Measurements from ENCODE around the gene SIRT4.
A peak's percentile ranks its signal among the peaks of the same experiment; 100 is the strongest.
"Not testable (repeated sequence)": the region's sequence is repeated elsewhere in the genome, so short reads cannot be mapped to it uniquely, and the experiment has no call there.

The SIRT4 gene

DNA sequence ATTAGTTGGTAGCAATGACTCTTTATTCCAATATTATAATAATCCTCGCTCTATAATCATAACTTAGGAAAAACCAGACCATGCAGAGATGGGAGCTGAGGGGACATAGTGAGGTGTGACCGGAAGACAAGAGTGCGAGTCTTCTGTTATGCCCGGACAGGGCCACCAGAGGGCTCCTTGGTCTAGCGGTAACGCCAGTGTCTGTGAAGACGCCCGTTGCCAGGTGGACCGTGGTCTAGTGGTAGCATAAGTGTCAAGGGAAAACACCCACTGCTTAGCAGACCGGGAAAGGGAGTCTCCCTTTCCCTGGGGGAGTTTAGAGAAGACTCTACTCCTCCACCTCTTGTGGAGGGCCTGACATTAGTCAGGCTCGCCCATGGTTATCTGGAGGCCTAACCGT lies 33.3 kb downstream of the SIRT4 start:
- not testable (repeated sequence) for DNase-seq (ENCODE audit: low read depth in 2 of 2)

DNA sequence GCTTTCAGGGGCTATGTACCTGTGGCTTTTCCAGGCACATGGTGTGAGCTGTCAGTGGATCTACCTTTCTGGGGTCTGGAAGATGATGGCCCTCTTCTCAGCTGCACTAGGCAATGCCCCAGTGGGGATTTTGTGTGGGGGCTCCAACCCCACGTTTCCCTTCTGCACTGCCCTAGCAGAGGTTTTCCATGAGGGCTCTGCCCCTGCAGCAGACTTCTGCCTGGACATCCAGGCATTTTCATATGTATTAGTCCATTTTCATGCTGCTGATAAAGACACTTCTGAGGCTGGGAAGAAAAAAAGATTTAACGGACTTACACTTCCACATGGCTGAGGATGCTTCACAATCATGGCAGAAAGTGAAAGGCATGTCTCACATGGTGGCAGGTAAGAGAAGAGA lies 34.3 kb downstream of the SIRT4 start:
- DNase-seq (ENCODE audit: low read depth in 2 of 2), result not testable (repeated sequence)

DNA sequence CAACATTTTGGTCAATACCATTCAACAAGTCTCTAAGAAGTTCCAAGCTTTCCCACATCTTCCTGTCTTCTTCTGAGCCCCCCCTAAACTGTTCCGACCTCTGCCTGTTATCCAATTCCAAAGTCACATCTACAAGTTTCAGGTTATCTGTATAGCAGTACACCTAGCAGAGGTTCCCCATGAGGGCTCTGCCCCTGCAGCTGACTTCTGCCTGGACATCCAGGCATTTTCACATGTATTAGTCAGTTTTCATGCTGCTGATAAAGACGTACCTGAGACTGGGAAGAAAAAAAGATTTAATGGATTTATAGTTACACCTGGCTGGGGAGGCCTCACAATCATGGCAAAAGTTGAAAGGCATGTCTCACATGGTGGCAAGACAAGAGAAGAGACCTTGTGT lies 35.6 kb downstream of the SIRT4 start:
- no peak for DNase-seq (ENCODE audit: low read depth in 2 of 2)

DNA sequence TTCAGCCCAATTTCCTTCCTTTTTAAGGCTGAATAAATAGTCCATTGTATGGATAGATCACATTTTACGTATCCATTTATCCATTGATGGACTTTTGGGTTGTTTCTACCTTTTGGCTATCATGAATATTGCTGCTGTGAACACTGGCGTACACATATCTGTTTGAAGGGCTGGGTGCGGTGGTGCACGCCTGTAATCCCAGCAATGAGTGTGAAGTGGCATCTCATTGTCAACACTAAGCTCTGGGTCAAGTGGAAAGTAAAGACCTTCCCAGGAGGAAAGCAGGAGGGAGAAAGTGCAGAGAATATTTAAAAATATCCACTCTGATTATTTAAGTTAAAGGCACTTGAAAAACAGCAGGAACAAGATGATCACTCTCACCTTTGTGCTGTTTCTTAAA lies 37.1 kb downstream of the SIRT4 start:
- DNase-seq (ENCODE audit: low read depth in 2 of 2), result no peak

DNA sequence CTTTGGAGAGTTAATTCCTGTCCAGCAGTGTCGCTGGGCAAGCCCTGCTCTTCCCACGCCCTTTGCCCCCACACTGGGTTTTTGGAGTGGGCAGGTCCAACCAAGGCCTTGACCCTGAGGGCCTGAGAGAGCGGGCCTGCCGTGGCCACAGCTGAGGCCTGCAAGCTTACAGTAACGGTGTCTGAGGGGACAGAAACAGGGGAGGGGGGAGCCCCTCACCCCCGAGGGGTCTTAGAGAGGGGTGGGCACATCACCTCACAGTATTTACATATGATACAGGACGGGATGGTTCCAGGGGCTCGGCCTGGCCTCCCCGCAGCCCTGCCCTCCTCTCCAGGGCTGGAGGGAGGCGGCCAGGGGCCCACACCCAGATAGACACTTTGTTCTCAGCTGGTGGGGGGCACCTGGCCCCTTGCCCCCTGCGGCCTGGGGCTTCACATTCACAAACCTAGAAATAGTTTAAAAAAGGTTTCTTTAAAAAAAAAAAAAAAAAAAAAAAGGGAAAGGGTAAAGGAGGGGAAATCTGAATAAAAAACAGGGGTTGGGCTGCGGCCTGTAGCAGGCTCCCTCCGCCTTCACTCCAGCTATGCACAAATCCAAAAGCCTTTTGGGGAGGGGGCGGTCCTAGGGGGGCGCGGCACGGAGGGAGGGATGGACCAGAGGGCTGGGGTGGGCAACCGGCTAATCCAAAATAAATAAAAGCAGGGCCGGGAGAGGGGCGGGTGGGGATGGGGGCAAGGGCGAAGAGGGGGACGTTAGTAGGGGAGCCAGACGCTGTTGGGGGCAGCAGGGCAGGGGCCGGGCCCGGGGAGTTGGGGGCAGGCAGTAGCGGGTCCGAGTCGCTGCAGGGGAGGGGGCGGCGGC lies 40.3 kb downstream of the SIRT4 start:
- DNase-seq (ENCODE audit: low read depth in 2 of 2), result no peak

DNA sequence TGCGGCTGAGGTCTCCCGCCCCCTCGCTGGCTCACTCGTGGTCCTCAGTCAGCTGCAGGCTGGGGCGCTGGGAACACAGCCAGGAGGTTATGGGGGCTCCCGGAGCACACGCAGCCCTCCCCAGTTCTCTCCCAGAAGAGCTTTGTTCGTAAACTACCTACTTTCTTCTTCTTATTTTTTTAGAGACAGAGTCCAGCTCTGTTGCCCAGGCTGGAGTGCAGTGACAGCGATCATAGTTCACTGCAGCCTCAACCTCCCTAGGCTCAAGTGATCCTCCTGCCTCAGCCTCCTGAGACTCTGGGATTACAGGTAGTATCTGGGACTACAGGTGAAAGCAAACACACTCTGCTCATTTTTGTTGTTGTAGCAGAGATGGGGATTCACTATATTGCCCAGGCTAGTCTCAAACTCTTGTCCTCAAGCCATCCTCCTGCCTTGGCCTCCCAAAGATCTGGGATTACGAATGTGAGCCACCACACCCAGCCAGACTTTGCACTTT lies 41.0 kb downstream of the SIRT4 start:
- no peak for DNase-seq (ENCODE audit: low read depth in 2 of 2)

DNA sequence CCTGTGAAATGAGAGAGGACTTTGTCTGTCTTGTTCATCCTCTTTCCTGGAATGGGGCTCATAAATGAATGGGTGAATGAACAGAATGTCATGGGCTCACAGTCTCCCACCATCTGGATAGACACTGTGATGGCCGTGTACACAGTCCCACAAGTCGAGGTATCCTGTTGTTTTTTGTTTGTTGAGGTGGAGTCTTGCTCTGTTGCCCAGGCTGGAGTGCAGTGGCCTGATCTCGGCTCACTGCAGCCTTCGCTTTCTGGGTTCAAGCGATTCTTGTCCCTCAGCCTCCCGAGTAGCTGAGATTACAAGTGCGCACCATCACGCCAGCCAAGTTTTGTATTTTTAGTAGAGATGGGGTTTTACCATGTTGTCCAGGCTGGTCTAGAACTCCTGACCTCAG lies 41.6 kb downstream of the SIRT4 start:
- DNase-seq (ENCODE audit: low read depth in 2 of 2), result no peak

DNA sequence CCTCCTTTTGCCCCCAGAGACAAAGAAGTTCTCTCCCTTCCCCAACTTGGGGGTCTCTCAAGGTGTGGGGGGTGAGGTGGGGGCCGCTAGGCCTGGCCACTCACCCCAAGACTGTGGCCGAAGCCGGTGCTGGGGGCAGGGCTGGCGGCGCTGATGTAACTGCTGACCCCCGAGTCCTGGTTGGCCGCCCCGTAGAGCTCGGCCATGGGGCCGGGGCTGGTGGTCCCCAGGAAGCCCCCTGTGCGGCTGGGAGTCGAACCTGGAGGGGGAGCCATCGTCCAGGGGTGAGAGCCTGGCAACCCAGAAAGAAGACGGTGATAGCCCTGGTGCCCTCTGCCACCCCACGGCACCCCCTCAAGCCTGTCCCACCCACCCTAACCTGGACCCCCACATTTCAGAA lies 43.9 kb downstream of the SIRT4 start:
- no peak for DNase-seq (ENCODE audit: low read depth in 2 of 2)

DNA sequence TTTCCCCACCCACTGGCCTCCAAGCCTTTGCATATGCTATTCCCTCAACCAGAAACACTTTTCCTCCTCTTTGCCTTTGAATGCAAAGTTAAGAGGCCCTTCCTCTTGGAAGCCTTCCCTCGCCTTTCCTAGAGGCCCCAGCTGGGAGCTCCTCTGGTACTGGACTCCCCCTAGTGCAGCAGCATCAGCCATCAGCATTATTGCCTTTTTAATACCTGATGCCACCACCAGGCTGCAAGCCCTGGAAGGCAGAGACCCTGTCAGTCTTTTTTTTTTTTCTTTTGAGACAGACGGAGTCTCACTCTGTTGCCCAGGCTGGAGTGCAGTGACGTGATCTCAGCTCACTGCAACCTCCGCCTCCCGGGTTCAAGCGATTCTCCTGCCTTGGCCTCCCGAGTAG lies 44.6 kb downstream of the SIRT4 start:
- no peak for DNase-seq (ENCODE audit: low read depth in 2 of 2)

DNA sequence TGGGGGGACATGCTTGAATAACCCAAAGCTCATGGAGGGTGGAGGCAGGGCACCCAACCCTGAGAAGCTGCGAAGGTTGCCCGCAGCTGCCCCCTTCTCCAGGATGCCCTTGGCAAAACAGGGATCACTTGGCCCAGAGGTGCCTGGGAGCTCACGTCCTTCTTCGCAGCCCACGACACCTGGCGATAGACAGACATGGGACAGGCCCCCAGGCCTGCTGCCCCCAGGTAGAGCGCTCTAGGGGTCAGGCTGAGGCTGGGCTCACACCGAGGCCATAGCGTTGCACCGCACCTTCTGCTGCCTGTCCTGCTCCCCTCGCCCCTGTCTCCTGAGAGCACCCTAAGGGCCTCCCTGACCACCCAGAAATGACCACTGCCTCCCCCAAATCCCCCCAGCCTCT lies 45.6 kb downstream of the SIRT4 start:
- no peak for DNase-seq (ENCODE audit: low read depth in 2 of 2)

DNA sequence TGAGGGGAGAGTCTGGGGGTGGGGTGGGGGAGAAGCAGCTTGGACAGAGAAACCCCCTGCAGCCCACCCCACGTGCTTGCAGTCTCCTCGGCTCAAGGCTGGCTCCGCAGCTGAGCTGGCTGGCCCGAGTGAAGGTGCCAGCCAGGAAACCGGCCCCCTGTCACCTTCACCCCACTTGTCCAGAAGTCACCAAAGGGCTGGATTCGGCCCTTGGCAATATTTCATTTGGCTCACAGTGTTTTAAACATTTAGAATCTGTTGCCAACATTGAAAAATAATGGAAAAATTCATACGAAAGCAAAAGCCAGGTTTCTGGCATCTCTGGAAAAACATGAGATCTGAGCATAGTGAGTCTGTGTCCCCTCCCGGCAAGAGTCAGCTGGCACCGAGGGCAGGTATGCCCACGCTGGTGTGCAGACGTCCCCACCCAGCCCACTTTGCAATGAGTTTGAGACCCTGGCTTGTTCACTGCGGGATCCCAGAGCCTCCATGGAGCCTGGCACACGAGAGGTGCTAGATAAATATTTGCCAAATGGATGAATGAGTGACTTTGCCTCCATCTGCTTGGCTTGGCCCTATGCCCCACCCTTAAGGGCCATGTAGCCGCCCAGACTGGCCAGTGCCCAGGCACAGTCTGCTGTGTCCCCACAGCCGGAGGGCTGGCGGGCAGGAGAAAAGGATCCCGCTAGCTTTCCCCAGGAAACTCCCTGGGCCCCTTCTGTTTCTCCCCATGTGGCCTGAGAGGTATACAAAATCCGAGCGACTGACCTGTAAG lies 48.6 kb downstream of the SIRT4 start:
- no peak for DNase-seq (ENCODE audit: low read depth in 2 of 2)

DNA sequence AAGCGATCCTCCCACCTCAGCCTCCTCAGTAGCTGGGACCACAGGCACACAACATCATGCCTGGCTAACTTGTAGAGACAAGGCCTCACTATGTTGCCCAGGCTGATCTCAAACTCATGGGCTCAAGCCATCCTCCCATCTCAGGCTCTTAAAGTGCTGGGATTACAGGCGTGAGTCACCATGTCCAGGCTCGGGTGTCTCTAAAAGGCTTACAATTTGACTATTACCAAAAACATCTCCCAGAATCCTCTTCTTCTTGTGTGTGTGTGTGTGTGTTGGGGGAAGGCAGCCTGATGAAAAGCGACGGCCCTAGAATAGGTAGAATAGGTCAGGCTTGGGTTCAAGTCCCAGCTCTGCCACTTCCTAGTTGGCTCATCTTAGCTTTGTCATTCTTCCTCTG lies 50.0 kb downstream of the SIRT4 start:
- DNase-seq (ENCODE audit: low read depth in 2 of 2), result no peak

DNA sequence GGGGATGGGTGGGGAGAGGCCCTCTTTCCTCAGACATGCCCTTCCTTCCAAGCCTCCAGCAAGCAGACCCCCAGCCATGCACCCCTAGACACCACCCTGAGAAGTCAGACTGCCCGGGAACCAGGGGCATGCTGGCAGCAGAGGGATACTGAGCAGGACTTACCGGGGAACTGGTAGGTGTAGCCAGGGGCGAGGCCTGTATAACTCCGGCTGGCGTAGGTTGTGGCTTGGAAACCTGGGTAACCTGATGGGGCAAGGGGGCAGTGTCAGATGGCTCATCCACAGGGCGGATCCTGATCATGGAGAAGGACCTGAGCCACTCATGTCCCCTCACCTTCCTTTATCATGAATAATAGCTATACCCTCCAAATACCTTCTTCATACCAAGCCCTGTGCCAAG lies 51.0 kb downstream of the SIRT4 start:
- DNase-seq (ENCODE audit: low read depth in 2 of 2), result no peak

DNA sequence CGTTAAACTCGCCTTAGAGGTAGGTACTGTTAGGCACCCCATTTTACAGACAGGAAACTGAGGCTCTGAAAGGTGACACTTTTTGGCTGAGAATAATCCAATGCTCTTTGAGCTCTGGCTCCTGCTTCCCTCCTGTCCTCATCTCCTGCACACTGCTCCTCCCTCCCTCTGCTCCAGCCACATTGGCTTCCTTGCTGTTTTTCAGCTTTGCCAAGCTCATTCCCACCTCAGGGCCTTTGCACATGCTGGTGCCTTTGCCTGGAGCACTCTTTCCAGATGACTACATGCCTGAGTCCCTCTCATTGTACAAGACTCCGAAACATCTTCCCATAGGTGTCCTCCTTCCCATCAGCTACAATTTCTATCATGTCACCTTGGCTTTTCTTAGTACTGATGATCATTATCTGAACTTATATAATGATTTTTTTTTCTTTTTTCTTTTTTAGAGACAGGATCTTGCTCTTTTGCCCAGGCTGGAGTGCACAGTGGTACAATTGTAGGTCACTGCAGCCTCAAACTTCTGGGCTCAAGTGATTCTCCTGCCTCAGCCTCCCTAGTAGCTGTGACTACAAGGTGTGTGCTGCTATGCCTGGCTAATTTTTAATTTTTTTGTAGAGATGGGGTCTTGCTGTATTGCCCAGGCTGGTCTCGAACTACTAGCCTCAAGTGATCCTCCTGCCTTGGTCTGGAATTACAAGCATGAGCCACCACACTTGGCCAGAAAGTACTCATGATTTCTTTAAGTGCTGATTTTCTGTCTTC lies 51.6 kb downstream of the SIRT4 start:
- DNase-seq (ENCODE audit: low read depth in 2 of 2), result no peak

DNA sequence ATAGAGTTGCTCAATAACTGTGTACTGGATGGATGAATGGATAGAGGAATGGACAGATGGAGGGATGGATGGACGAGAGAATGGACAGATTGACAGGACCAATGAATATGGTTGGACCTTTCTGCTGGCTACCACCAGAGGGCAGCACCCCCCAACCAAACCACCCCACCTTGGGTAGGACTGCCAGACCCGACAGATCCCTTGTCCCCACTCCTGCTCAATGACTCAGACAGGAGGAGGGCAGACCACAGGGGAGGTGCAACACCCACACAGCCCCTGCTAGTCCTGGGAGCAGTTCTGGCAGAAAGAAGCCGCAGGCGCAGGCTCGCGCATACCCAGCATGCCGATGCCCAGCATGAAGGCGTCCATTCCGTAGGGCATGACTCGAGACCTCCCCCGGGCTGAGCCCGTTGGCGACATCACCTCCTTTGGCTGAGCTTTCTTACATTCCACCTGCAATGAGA lies 54.5 kb downstream of the SIRT4 start:
- peak; percentile 40 to 50 for DNase-seq (ENCODE audit: low read depth in 2 of 2)

DNA sequence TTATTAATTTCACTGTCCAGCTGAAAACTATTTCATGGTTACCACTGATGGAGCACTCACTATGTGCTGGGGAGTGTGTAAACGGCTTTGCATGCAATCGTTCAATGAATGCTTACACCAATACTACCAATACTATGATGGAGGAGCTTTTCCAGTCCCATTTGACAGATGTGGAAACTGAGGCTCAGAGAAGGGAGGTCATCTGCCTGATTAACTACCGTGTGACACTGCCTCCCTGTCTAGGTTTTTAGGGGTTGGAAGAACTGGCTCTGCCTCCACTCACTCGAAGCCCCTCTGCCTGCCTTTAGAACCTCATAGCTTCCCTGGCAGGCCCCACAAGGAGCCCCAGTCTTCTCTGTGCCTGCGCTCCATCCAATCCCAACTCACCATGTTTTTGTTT lies 55.0 kb downstream of the SIRT4 start:
- DNase-seq (ENCODE audit: low read depth in 2 of 2), result no peak

DNA sequence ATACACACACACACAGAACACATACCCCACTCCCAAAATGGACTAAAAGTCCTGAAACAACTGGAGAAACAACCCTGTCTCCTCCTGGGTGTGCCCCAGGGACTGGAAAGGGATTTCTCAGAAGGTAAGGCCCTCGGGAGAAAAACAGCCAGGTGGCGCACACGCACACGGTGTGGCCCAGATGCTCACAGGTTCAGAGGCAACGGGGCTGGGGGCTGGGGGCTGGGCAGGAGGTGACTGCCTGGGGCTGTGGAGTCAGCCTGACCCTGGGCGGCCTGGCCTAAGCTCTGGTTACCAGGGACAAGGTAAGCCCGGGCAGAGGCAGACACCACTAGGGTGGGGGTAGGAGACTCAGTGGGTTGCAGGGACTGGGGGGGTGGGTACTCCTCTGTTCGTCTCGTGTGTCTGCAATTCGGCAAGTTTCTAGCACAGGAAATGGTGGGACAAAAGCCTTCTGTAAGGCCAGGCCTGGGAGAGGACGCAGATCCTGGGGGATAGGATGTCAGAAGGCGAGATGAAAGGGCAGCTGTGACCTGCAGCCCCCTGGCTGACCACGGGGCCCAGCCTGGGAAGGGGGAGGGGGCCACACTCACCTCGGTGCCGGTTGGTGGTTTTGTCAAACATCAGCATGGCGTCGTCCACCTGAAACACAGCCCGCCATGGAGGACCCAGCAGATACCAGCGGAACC lies 56.4 kb downstream of the SIRT4 start:
- no peak for DNase-seq (ENCODE audit: low read depth in 2 of 2)

DNA sequence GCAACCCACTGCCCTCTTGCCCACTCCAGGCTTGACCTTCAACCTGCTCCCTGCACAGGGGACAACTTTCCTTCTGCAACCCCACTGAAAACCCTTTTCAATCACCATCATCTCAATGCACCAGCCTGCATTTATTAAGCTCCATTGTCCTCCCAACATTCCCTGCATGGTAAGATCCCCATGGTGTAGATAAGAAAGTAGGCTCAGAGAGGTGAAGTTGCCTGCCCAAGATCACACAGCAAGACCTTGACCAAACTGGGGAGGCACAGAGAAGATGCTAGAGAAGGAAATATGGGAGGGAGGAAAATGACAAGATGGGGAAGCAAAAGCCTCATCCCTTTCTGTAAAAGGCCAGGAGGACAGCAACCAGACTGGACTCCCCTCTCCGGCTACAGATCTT lies 57.0 kb downstream of the SIRT4 start:
- DNase-seq (ENCODE audit: low read depth in 2 of 2), result no peak

DNA sequence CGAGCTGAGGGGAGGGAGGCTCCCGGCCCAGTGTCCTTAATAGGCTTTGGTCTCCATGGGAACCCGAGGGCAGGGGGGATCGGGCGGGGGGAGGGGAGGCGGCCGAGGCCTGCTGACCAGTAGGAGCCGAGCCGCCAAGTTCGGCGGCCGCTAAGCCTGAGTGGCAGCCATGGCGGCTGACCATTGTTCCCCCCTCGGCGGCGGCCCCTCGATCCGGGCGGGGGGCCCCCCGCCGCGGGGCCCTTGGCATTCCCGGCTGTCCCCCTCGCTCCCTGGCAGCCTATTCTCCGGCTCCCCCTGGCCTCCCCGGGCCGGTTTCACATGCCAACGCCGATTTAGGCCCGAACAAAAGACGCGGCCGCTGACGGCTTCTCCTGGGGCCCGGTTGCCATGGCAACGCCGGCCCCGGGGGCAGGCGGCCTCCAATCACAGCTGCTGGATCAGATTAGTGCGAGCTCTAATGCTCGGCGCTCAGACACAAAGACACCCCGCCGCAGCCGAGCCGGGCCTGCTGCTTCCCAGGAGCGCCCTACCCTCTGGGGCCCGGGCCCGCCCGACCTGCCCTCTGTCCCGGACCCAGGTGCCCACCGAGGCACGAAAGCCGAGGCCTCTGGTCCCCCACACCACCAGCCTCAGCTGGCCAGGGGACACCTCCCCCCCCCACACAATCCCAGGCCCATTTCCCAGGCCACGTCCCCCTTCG lies 59.5 kb downstream of the SIRT4 start:
- peak; percentile 60 to 62 for DNase-seq (ENCODE audit: low read depth in 2 of 2)

Measured in fibroblast of skin of left biceps (primary cell).